Measurements from ENCODE around the gene WASL. TPM values are rescaled to one million over a fixed set of nuclear protein-coding genes. Genes with fewer than 3 reads are reported as not detected.
"Not testable (repeated sequence)": the region's sequence is repeated elsewhere in the genome, so short reads cannot be mapped to it uniquely, and the experiment has no call there.

WASL gene
- total RNA-seq, 1 experiment from 2014 or later = 34.4 TPM

DNA sequence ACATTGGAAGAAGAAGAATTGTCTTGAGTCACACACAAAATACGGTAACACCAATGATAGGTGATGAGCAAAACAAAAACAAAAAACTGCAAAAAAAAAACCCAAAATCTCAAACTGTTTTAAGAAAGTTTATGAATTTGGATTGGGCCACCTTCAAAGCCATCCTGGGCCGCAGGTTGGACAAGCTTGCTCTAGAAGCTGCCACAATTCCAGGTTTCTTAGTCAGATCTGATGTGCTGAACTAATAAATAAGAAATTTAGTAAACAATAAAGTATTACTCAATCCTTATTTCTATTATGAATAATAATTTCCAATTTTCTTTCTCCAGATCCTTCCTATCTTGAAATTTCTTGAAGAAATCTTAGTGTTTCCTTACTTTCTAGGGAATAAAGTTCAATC is 10.0 kb downstream of the WASL start:
- ATAC-seq (no peak), DNase-seq (ENCODE audit: low spot score) (no peak)
- no peaks in the 10 kb centered on the region for H3K36me3 Mint-ChIP-seq
- no peaks in the 10 kb centered on the region for H3K27me3 Mint-ChIP-seq (ENCODE audit: low read depth)
- H3K9me3 Mint-ChIP-seq = no peaks in the 10 kb centered on the region
- CTCF ChIA-PET = interaction anchor here (1.0 to 1.2 kb wide), 2 partner anchors 21 to 37 kb away, joined by 3 to 4 read pairs; no protein-coding TSS in a partner anchor
- 0 out of 2 replicates have a peak overlapping the region, but pooled peaks have one; percentile 17 for H3K27ac Mint-ChIP-seq
- POLR2A ChIA-PET = no interaction called here
- H3K4me1 Mint-ChIP-seq = peaks cover 30% of the 10 kb centered on the region
- no peak overlapping the region for H3K4me3 Mint-ChIP-seq
- TF ChIP-seq GTF2I (CRISPR knock-in tag; conservative IDR thresholded peaks at IDR 0.05) (no peak), CREB1 (CRISPR knock-in tag; IDR thresholded peaks at IDR 0.05) (no peak)
- TF ChIP-seq, protein P1, sequence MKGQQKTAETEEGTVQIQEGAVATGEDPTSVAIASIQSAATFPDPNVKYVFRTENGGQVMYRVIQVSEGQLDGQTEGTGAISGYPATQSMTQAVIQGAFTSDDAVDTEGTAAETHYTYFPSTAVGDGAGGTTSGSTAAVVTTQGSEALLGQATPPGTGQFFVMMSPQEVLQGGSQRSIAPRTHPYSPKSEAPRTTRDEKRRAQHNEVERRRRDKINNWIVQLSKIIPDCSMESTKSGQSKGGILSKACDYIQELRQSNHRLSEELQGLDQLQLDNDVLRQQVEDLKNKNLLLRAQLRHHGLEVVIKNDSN (CRISPR knock-in tag; IDR thresholded peaks at IDR 0.05) = no peak
- TF ChIP-seq, protein P2, sequence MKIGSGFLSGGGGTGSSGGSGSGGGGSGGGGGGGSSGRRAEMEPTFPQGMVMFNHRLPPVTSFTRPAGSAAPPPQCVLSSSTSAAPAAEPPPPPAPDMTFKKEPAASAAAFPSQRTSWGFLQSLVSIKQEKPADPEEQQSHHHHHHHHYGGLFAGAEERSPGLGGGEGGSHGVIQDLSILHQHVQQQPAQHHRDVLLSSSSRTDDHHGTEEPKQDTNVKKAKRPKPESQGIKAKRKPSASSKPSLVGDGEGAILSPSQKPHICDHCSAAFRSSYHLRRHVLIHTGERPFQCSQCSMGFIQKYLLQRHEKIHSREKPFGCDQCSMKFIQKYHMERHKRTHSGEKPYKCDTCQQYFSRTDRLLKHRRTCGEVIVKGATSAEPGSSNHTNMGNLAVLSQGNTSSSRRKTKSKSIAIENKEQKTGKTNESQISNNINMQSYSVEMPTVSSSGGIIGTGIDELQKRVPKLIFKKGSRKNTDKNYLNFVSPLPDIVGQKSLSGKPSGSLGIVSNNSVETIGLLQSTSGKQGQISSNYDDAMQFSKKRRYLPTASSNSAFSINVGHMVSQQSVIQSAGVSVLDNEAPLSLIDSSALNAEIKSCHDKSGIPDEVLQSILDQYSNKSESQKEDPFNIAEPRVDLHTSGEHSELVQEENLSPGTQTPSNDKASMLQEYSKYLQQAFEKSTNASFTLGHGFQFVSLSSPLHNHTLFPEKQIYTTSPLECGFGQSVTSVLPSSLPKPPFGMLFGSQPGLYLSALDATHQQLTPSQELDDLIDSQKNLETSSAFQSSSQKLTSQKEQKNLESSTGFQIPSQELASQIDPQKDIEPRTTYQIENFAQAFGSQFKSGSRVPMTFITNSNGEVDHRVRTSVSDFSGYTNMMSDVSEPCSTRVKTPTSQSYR (CRISPR knock-in tag; IDR thresholded peaks at IDR 0.05) = no peak

DNA sequence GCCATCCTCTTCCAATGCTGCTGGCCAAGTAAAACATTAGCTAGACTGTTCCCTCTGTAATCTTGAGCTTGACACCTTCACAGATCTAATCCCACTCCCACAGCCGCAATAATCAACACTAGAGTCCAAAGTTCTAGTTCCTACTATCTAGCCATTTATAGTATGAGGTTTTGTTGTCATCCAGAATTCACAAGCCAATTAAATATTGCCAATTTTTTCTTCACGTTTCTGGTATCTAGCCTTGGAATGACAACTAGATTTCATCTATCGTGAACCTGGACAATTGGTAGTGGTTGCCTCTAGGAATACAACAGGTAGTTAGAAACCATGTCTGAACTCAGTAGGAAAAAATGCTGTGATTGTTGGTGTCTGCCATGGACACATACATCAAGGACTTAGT is 10.4 kb downstream of the WASL start:
- Mint-ChIP-seq H3K27me3 (ENCODE audit: low read depth) (no peaks in the 10 kb centered on the region), H3K36me3 (no peaks in the 10 kb centered on the region), H3K4me3 (no peak overlapping the region), H3K4me1 (peaks cover 28% of the 10 kb centered on the region), H3K9me3 (no peaks in the 10 kb centered on the region), H3K27ac (0 out of 2 replicates have a peak overlapping the region, but pooled peaks have one; percentile 17)
- DNase-seq (ENCODE audit: low spot score) (no peak), ATAC-seq (no peak)
- ChIA-PET POLR2A (no interaction called here), CTCF (interaction anchor here (1.0 to 1.2 kb wide), 2 partner anchors 21 to 37 kb away, joined by 3 to 4 read pairs; no protein-coding TSS in a partner anchor)
- TF ChIP-seq, protein P3, sequence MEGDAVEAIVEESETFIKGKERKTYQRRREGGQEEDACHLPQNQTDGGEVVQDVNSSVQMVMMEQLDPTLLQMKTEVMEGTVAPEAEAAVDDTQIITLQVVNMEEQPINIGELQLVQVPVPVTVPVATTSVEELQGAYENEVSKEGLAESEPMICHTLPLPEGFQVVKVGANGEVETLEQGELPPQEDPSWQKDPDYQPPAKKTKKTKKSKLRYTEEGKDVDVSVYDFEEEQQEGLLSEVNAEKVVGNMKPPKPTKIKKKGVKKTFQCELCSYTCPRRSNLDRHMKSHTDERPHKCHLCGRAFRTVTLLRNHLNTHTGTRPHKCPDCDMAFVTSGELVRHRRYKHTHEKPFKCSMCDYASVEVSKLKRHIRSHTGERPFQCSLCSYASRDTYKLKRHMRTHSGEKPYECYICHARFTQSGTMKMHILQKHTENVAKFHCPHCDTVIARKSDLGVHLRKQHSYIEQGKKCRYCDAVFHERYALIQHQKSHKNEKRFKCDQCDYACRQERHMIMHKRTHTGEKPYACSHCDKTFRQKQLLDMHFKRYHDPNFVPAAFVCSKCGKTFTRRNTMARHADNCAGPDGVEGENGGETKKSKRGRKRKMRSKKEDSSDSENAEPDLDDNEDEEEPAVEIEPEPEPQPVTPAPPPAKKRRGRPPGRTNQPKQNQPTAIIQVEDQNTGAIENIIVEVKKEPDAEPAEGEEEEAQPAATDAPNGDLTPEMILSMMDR (IDR thresholded peaks at IDR 0.05) = no peak
- TF ChIP-seq ZNF138 (CRISPR knock-in tag; conservative IDR thresholded peaks at IDR 0.05) (no peak), ZNF317 (CRISPR knock-in tag; IDR thresholded peaks at IDR 0.05; ENCODE audit: borderline replicate concordance, low read depth) (no peak)
- TF ChIP-seq, protein P4, sequence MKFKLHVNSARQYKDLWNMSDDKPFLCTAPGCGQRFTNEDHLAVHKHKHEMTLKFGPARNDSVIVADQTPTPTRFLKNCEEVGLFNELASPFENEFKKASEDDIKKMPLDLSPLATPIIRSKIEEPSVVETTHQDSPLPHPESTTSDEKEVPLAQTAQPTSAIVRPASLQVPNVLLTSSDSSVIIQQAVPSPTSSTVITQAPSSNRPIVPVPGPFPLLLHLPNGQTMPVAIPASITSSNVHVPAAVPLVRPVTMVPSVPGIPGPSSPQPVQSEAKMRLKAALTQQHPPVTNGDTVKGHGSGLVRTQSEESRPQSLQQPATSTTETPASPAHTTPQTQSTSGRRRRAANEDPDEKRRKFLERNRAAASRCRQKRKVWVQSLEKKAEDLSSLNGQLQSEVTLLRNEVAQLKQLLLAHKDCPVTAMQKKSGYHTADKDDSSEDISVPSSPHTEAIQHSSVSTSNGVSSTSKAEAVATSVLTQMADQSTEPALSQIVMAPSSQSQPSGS (CRISPR knock-in tag; IDR thresholded peaks at IDR 0.05; ENCODE audit: borderline replicate concordance, low read depth) = no peak

DNA sequence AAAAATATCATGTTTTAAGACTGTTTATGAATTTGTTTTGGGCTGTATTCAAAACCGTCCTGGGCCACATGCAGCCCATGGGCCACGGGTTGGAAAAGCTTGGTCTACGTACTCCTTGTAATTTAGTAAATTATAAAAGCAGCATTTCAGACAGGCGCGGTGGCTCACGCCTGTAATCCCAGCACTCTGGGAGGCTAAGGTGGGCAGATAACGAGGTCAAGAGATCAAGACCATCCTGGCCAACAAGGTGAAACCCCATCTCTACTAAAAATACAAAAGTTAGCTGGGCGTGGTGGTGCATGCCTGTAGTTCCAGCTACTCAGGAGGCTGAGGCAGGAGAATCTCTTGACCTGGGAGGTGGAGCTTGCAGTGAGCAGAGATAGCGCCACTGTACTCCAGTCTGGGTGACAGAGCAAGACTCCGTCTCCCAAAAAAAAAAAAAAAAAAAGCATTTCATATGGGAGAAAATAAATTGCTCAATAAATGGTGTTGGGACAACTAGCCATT is 11.6 kb downstream of the WASL start:
- not testable (repeated sequence) for H3K9me3 Mint-ChIP-seq; DNase-seq (ENCODE audit: low spot score); H3K27me3 Mint-ChIP-seq (ENCODE audit: low read depth); H3K36me3 Mint-ChIP-seq; ATAC-seq; H3K27ac Mint-ChIP-seq; H3K4me3 Mint-ChIP-seq
- ChIA-PET CTCF (interaction anchor here (0.6 to 1.2 kb wide), 6 partner anchors 10 to 335 kb away, joined by 3 to 4 read pairs (median 3); no protein-coding TSS in a partner anchor), POLR2A (interaction anchor here (0.6 to 0.7 kb wide), 2 partner anchors 44 to 190 kb away, joined by 5 read pairs; no protein-coding TSS in a partner anchor)
- peaks cover 19% of the 10 kb centered on the region for H3K4me1 Mint-ChIP-seq

DNA sequence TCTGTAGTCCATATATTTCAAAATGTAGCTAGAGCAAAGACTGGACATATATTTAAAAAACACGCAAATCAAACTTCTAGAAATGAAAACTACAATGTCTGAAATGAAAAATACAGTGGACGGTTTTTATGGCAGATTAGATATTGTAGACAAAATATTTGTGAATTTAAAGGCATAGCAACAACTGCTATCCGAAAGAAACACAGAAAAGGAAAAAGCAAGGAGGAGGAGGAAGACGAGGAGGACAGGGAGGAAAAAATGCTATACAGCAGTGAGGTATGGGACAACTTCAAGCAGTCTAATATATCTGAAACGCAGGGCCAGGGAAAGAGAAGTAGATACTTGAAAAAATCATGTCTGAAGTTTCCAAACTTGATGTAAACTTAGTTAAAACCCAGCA is 13.3 kb downstream of the WASL start:
- no peak for TF ChIP-seq ESRRA (CRISPR knock-in tag; IDR thresholded peaks at IDR 0.05; ENCODE audit: borderline replicate concordance)
- TF ChIP-seq, protein P5, sequence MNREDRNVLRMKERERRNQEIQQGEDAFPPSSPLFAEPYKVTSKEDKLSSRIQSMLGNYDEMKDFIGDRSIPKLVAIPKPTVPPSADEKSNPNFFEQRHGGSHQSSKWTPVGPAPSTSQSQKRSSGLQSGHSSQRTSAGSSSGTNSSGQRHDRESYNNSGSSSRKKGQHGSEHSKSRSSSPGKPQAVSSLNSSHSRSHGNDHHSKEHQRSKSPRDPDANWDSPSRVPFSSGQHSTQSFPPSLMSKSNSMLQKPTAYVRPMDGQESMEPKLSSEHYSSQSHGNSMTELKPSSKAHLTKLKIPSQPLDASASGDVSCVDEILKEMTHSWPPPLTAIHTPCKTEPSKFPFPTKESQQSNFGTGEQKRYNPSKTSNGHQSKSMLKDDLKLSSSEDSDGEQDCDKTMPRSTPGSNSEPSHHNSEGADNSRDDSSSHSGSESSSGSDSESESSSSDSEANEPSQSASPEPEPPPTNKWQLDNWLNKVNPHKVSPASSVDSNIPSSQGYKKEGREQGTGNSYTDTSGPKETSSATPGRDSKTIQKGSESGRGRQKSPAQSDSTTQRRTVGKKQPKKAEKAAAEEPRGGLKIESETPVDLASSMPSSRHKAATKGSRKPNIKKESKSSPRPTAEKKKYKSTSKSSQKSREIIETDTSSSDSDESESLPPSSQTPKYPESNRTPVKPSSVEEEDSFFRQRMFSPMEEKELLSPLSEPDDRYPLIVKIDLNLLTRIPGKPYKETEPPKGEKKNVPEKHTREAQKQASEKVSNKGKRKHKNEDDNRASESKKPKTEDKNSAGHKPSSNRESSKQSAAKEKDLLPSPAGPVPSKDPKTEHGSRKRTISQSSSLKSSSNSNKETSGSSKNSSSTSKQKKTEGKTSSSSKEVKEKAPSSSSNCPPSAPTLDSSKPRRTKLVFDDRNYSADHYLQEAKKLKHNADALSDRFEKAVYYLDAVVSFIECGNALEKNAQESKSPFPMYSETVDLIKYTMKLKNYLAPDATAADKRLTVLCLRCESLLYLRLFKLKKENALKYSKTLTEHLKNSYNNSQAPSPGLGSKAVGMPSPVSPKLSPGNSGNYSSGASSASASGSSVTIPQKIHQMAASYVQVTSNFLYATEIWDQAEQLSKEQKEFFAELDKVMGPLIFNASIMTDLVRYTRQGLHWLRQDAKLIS (CRISPR knock-in tag; IDR thresholded peaks at IDR 0.05; ENCODE audit: borderline replicate concordance) = no peak
- TF ChIP-seq EMX1 (CRISPR knock-in tag; IDR thresholded peaks at IDR 0.05) = no peak
- TF ChIP-seq, protein P6, sequence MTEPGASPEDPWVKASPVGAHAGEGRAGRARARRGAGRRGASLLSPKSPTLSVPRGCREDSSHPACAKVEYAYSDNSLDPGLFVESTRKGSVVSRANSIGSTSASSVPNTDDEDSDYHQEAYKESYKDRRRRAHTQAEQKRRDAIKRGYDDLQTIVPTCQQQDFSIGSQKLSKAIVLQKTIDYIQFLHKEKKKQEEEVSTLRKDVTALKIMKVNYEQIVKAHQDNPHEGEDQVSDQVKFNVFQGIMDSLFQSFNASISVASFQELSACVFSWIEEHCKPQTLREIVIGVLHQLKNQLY (CRISPR knock-in tag; IDR thresholded peaks at IDR 0.05) = no peak
- no peak for TF ChIP-seq NFATC4 (CRISPR knock-in tag; IDR thresholded peaks at IDR 0.05)
- no peak for TF ChIP-seq CBFB (CRISPR knock-in tag; IDR thresholded peaks at IDR 0.05; ENCODE audit: low read depth)
- no peak for TF ChIP-seq OVOL2 (CRISPR knock-in tag; IDR thresholded peaks at IDR 0.05; ENCODE audit: borderline replicate concordance)
- DNase-seq (ENCODE audit: low spot score) (no peak), ATAC-seq (no peak)
- H3K9me3 Mint-ChIP-seq = peaks cover 10% of the 10 kb centered on the region
- peaks cover 16% of the 10 kb centered on the region for H3K4me1 Mint-ChIP-seq
- CTCF ChIA-PET = interaction anchor here (1.2 kb wide), 1 partner anchor 34 kb away, joined by 4 read pairs; no protein-coding TSS in a partner anchor
- H3K36me3 Mint-ChIP-seq = peaks cover 8% of the 10 kb centered on the region; the same call in 1 of the 2 replicates
- POLR2A ChIA-PET = no interaction called here
- H3K4me3 Mint-ChIP-seq = no peak overlapping the region
- no peaks in the 10 kb centered on the region for H3K27me3 Mint-ChIP-seq (ENCODE audit: low read depth)
- peak overlapping the region; percentile 85; the same call in 1 of the 2 replicates for H3K27ac Mint-ChIP-seq
